HG03520 (cell line): ENCODE results near the gene FKRP.
"Not testable (repeated sequence)": the region's sequence is repeated elsewhere in the genome, so short reads cannot be mapped to it uniquely, and the experiment has no call there.

ENCODE experiments used
- ATAC-seq: cut with Tn5 transposase; IDR thresholded peaks from one replicate; pipeline ENCODE4 v1.9.1; 2021; ENCODE audit warnings: mild to moderate bottlenecking, moderate library complexity; ENCODE audit not compliant: unreplicated experiment

FKRP gene

GRCh38 chr19:46785054-46785979 lies 39.5 kb downstream of the FKRP start:
- no peak for ATAC-seq

DNA sequence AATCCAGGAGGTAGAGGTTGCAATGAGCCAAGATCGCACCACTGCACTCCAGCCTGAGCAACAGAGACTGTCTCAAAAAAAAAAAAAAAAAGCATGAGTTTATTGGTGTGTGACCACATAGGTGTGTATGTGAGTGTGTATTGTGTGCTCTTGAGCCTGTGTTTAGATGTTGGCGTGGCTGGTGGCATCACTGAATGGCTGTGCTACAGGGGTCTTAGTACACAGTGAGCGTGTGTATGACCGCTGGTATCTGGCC lies 40.1 kb downstream of the FKRP start:
- ATAC-seq, result no peak

- no peak for ATAC-seq
Observed at GRCh38 chr19:46786236-46787039, 40.6 kb downstream of the FKRP start.

DNA sequence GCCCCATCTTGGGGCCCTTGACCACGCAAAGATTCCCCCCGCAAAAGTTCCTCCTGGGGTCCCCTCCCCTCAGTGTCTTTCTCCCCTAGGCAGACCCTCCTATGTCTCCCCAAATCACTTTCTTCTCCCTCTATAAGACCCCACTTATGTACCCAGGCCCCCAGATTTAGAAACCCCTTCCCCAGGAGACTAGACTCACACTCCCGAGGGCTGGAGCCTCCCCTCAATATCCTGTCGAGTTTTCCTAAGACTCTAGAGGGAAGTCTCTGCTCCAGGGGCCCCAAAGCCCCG lies 41.1 kb downstream of the FKRP start:
- no peak for ATAC-seq

GRCh38 chr19:46787331-46788261 lies 41.7 kb downstream of the FKRP start:
- ATAC-seq, result no peak

- peak; percentile 54 for ATAC-seq
Observed at GRCh38 chr19:46788262-46788967, 42.6 kb downstream of the FKRP start, which contains the start of gene SLC1A5. SLC1A5 (minus strand) TSS chr19:46788594; CDS start chr19:46787965, 629 bp downstream.

DNA sequence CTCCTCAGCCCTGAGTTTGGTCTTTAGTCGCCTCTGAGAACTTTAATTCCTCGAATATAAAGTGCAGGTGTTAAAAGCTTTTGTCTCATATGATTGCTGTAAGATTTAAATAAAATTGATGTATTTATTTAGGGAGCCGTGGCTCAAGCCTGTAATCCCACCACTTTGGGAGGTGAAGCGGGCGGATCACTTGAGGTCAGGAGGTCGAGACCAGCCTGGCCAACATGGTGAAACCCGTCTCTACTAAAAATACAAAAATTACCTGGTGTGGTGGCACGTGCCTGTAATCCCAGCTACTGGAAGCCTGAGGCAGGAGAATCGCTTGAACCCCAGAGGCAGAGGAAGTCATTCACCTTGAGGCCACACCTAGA lies 43.1 kb downstream of the FKRP start:
- no peak for ATAC-seq

DNA sequence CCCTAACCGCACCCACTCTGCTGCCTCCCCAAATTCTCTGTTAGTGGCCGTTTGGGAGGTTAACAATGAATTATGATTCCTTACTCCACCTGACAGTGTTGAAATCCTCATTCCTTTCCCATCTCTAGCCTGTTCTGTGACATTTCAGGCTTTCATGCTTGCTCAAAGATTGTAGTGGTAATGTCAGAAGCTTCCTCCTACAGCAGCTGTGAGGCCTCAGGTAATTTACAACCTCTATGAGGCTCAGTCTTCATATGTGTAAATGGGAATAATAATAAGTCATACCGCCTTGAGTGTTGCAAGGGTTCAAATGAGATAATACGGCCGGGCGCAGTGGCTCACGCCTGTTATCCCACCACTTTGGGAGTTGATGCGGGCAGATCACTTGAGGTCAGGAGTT lies 43.5 kb downstream of the FKRP start:
- ATAC-seq, result no peak

GRCh38 chr19:46791944-46792343 lies 46.1 kb downstream of the FKRP start:
- no peak for ATAC-seq

DNA sequence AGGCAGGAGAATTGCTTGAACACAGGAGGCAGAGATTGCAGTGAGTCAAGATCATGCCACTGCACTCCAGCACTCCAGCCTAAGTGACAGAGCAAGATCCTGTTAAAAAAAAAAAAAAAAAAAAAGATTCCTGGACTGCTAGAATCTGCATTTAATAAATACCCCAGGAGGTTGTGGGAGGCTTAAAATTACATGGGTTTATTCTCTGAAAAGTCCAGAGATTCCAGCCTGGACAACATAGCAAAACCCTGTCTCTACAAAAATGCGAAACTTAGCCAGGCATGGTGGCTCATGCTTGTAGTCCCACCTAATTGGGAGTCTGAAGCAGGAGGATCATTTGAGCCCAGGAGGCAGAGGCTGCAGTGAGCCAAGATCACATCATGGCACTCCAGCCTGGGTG lies 52.0 kb downstream of the FKRP start:
- no peak for ATAC-seq

DNA sequence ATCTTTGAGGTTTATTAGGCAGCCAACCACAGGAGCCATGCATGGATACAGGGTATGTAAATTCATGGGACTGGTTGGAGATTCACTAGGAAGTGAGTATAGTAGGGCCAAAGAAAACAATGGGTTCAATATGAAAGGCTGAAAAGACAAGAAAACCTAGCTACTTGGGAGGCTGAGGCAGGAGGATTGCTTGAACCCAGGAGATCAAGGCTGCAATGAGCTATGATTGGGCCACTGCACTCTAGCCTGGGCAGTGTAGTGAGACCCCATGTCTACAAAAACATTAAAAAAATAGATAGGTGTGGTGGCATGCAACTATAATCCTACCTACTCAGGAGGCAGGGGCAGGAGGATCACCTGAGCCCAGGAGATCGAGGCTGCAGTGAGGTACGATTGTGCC lies 52.9 kb downstream of the FKRP start:
- no peak for ATAC-seq

DNA sequence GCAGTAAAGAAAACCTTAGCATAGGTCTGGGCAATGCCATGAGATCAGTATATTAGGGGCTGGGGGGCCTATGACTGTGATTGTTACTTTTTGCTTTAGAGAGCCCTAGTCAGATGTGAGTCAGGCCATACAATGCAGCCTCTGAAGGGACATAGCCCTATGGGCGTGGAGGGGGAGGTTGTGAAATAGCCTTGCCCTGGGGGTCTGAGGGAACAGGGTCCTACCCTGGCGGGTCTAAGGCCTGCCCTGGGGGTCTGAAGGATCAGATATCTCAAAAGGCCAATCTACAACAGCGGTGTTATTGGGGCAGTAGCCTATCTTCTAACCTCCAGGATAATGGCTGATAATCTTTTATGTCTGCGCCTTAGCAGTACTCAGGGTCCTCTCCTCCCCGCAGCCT lies 56.3 kb downstream of the FKRP start:
- no peak for ATAC-seq

DNA sequence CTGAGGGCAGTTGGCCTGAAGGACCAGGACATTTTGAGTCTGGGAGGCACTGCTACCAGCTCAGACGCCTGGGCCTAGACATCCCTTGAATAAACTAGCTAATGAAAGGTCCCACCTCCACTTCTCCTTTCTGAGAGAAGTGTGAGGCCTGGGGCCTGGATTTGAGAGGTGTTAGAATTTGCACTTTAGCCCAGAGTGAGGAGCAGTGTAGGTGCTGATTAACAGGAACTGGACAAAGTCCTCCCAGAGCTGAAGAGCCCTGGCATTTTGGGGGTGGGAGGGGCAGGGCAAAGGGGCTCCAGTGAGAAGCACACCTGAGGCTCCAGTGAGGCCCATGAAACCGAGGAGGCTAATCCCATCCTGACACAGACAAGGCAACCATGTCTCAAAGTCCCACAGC lies 57.7 kb downstream of the FKRP start:
- no peak for ATAC-seq

DNA sequence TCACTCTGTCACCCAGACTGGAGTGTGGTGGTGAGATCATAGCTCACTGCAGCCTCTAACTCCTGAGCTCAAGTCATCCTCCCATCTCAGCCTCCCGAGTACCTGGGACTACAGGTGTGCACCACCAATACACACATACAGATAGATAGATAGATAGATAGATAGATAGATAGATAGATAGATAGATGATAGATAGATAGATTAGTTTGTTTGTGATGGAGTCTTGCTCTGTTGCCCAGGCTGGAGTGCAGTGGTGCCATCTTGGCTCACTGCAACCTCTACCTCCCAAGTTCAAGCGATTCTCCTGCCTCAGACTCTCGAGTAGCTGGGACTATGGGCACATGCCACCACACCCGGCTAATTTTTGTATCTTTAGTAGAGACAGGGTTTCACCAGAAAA lies 58.6 kb downstream of the FKRP start:
- not testable (repeated sequence) for ATAC-seq

- no peak for ATAC-seq
Observed at GRCh38 chr19:46806656-46807055, 60.8 kb downstream of the FKRP start.
